Adrenal gland (tissue), 5 donors: ENCODE measurements around the gene NUDCD3.

ENCODE experiments used
- CTCF ChIP-seq, 6 experiments: fragments of 450-650 bp in 4 of 6; fragments of 200-600 bp in 2 of 6; sonication (generic) in 1 of 6; IDR thresholded peaks; 1 replicate in 5 of 6; 2 replicates in 1 of 6; pipeline versions ENCODE4 v1.5.1 to v1.8.0; 2016 to 2021; ENCODE audit warnings: antibody characterized with exemption in 6 of 6, mild to moderate bottlenecking in 2 of 6, moderate library complexity in 1 of 6
- POLR2A ChIP-seq, 2 donors: fragments of 450-650 bp; IDR thresholded peaks; one replicate each; pipeline ENCODE4 v1.6.1; 2017; ENCODE audit warnings: antibody characterized with exemption in 2 of 2, mild to moderate bottlenecking in 2 of 2, moderate library complexity in 1 of 2
- donor health status: DM: no; HTN: no; CAD: no.

- TF ChIP-seq POLR2A (IDR thresholded peaks at IDR 0.05) (no peak), CTCF (IDR thresholded peaks at IDR 0.05) (peak in 1 of 6 experiments; percentile 23)
These were observed 142.2 kb downstream of the NUDCD3 start for GRCh38 chr7:44348300-44348699.
